ENCODE results near the gene HHAT. TPM values are rescaled to one million over a fixed set of nuclear protein-coding genes. Genes with fewer than 3 reads are reported as not detected.

The HHAT gene
- polyA plus RNA-seq, 1 donor (not counting 4 experiments of a cell fraction or from before 2014, with no cell fraction given), result 3.8 TPM

GRCh38 chr1:210506689-210507088, 178.0 kb downstream of the HHAT start:
- H3K36me3 ChIP-seq (ENCODE audit: control insufficient read depth in 2 of 2, extremely low read depth in 1 of 2, insufficient read depth in 2 of 2, low read length in 2 of 2), result no peaks in the 10 kb centered on the region
- H3K27me3 ChIP-seq (ENCODE audit: control insufficient read depth, extremely low read depth, insufficient read depth, low read length), result no peaks in the 10 kb centered on the region
- H3K4me3 ChIP-seq (ENCODE audit: control insufficient read depth in 2 of 3, extremely low read depth in 1 of 3, insufficient read depth in 2 of 3, low read depth in 1 of 3, low read length in 3 of 3), result no peak overlapping the region
- no peak overlapping the region for H3K9ac ChIP-seq (ENCODE audit: control insufficient read depth, extremely low read depth, insufficient read depth, low read length)
- H4K20me1 ChIP-seq (ENCODE audit: control insufficient read depth, extremely low read depth, insufficient read depth, low read length), result no peaks in the 10 kb centered on the region
- no peaks in the 10 kb centered on the region for H3K9me1 ChIP-seq (ENCODE audit: control insufficient read depth, extremely low read depth, insufficient read depth, low read length)
- DNase-seq (ENCODE audit: low read depth, low spot score), result no peak
- H3K4me2 ChIP-seq (ENCODE audit: control insufficient read depth, extremely low read depth, insufficient read depth, low read depth, low read length), result no peak overlapping the region
- TF ChIP-seq, protein P1, sequence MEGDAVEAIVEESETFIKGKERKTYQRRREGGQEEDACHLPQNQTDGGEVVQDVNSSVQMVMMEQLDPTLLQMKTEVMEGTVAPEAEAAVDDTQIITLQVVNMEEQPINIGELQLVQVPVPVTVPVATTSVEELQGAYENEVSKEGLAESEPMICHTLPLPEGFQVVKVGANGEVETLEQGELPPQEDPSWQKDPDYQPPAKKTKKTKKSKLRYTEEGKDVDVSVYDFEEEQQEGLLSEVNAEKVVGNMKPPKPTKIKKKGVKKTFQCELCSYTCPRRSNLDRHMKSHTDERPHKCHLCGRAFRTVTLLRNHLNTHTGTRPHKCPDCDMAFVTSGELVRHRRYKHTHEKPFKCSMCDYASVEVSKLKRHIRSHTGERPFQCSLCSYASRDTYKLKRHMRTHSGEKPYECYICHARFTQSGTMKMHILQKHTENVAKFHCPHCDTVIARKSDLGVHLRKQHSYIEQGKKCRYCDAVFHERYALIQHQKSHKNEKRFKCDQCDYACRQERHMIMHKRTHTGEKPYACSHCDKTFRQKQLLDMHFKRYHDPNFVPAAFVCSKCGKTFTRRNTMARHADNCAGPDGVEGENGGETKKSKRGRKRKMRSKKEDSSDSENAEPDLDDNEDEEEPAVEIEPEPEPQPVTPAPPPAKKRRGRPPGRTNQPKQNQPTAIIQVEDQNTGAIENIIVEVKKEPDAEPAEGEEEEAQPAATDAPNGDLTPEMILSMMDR (optimal IDR thresholded peaks at IDR 0.05 in 1 of 3, IDR thresholded peaks at IDR 0.05 in 1 of 3, conservative IDR thresholded peaks at IDR 0.05 in 1 of 3; ENCODE audit: extremely low read depth in 1 of 3, insufficient read depth in 2 of 3, low read length in 3 of 3), result no peak
- no peak overlapping the region for H3K27ac ChIP-seq (ENCODE audit: control insufficient read depth, insufficient read depth, low read length)
- no peak for FAIRE-seq
- no peaks in the 10 kb centered on the region for H3K9me3 ChIP-seq (ENCODE audit: control insufficient read depth, low read depth, low read length)
- no peak overlapping the region for H2AFZ ChIP-seq (ENCODE audit: control insufficient read depth, low read length)
- H3K4me1 ChIP-seq (ENCODE audit: control insufficient read depth, extremely low read depth, insufficient read depth, low read length), result no peaks in the 10 kb centered on the region
- no peaks in the 10 kb centered on the region for H3K79me2 ChIP-seq (ENCODE audit: control insufficient read depth, insufficient read depth, low read length)
- dilution Hi-C loops (cut with MboI; ENCODE audit: extremely low pct_ligation_motif_present, low sequenced_read_pairs), result no loop called here

DNA sequence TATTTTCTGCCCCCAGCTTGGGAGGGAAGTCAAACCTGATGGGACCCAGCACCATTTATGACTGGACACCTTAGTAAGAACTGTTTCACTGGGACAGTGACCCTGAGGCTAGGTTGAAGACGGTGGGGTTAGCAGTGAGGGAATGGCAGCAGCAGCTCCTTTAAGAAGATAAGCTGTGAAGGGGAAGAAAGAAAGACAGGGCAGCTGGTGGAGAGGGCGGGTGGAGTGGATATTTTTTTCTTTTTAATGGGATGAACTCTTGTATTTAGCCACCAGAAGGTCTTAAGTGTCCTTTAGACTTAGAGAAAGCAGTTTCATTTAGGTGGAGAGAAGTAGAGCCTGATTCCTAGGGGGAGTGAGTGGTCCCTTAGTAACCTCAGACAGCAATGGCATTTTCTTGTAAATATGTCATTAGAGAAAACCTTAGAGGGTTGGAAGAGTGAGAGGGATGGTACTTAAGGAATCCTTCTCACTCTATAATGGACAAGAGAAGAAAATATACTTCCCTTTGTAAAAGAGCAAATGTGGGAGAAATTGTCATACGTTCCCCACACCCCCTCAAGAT, 187.5 kb downstream of the HHAT start:
- no peak overlapping the region for H3K9ac ChIP-seq (ENCODE audit: control insufficient read depth, extremely low read depth, insufficient read depth, low read length)
- no peaks in the 10 kb centered on the region for H3K27me3 ChIP-seq (ENCODE audit: control insufficient read depth, extremely low read depth, insufficient read depth, low read length)
- dilution Hi-C loops (cut with MboI; ENCODE audit: extremely low pct_ligation_motif_present, low sequenced_read_pairs), result no loop called here
- H4K20me1 ChIP-seq (ENCODE audit: control insufficient read depth, extremely low read depth, insufficient read depth, low read length), result no peaks in the 10 kb centered on the region
- TF ChIP-seq, protein P1 (optimal IDR thresholded peaks at IDR 0.05 in 1 of 3, IDR thresholded peaks at IDR 0.05 in 1 of 3, conservative IDR thresholded peaks at IDR 0.05 in 1 of 3; ENCODE audit: extremely low read depth in 1 of 3, insufficient read depth in 2 of 3, low read length in 3 of 3), result no peak
- no peak for TF ChIP-seq EZH2 (IDR thresholded peaks at IDR 0.05; ENCODE audit: low read length)
- no peak overlapping the region for H3K27ac ChIP-seq (ENCODE audit: control insufficient read depth, insufficient read depth, low read length)
- no peak overlapping the region for H3K4me2 ChIP-seq (ENCODE audit: control insufficient read depth, extremely low read depth, insufficient read depth, low read depth, low read length)
- H3K9me1 ChIP-seq (ENCODE audit: control insufficient read depth, extremely low read depth, insufficient read depth, low read length), result no peaks in the 10 kb centered on the region
- H3K79me2 ChIP-seq (ENCODE audit: control insufficient read depth, insufficient read depth, low read length), result no peaks in the 10 kb centered on the region
- no peak for DNase-seq (ENCODE audit: low read depth, low spot score)
- FAIRE-seq, result no peak
- no peaks in the 10 kb centered on the region for H3K9me3 ChIP-seq (ENCODE audit: control insufficient read depth, low read depth, low read length)
- H2AFZ ChIP-seq (ENCODE audit: control insufficient read depth, low read length), result no peak overlapping the region
- H3K36me3 ChIP-seq (ENCODE audit: control insufficient read depth in 2 of 2, extremely low read depth in 1 of 2, insufficient read depth in 2 of 2, low read length in 2 of 2), result no peaks in the 10 kb centered on the region
- H3K4me1 ChIP-seq (ENCODE audit: control insufficient read depth, extremely low read depth, insufficient read depth, low read length), result no peaks in the 10 kb centered on the region
- H3K4me3 ChIP-seq (ENCODE audit: control insufficient read depth in 2 of 3, extremely low read depth in 1 of 3, insufficient read depth in 2 of 3, low read depth in 1 of 3, low read length in 3 of 3), result no peak overlapping the region
